Erythroblast (primary cell): ENCODE data around the gene HMGXB3.

Experiments used
- GATA1 ChIP-seq: IDR thresholded peaks from 2 replicates; pipeline ENCODE4 v1.6.1; 2011; ENCODE audit warnings: low read depth, mild to moderate bottlenecking, control low read depth, low read length, moderate library complexity
- POLR2A ChIP-seq: IDR thresholded peaks from 2 replicates; pipeline ENCODE4 v1.6.1; 2011; ENCODE audit warnings: mild to moderate bottlenecking, low read length

GRCh38 chr5:149959406-149960236, 40.9 kb upstream of the HMGXB3 start:
- TF ChIP-seq POLR2A (no peak), GATA1 (peak; percentile 8)
